ENCODE results near the gene MBD3L1.

MBD3L1 gene

GRCh38 chr19:8832132-8833021, at the start of gene MBD3L1, which contains the start of gene ZNF558:
TSS of gene MBD3L1 (plus strand) at chr19:8832377. CDS start at chr19:8842679, 10,302 bp downstream.
TSS of gene ZNF558 (minus strand) at chr19:8832304. CDS start at chr19:8822659, 9,645 bp downstream.
- DNase-seq, result peak; percentile 95 to 100 (median 99)

DNA sequence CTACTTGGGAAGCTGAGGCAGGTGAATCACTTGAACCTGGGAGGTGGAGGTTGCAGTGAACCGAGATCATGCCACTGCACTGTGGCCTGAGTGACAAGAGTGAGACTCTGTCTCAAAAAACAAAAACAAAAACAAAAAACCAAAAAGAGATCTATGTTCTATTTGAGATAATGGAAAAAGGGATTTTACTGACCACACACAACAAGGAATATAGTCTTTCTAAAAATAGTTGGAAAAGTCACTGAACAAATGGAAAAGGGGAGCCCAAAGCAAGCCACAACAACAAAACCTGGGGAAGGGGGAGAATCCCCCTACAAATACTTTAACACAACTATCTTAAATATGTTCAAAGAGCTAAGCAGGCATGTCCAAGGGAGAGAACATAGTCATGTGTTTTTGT, 37.4 kb upstream of the MBD3L1 start:
- no peak for DNase-seq

DNA sequence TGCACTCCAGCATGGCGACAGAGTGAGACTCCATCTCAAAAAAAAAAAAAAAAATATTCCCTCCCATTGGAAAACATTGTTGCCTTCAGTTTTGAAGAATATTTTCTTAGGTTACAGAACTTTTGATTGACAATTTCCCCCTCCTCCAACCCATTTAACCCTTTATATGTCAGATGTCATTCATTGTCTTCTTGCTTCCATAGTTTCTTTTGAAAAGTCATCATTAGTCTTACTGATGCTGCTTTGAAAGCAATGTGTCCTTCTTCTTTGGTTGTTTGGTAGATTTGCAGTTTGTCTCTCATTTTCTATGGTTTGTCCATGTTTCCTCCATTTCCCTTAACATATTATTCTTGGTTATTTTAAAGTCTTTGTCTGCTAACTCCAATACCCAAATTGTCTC, 25.5 kb upstream of the MBD3L1 start:
- DNase-seq, result no peak

DNA sequence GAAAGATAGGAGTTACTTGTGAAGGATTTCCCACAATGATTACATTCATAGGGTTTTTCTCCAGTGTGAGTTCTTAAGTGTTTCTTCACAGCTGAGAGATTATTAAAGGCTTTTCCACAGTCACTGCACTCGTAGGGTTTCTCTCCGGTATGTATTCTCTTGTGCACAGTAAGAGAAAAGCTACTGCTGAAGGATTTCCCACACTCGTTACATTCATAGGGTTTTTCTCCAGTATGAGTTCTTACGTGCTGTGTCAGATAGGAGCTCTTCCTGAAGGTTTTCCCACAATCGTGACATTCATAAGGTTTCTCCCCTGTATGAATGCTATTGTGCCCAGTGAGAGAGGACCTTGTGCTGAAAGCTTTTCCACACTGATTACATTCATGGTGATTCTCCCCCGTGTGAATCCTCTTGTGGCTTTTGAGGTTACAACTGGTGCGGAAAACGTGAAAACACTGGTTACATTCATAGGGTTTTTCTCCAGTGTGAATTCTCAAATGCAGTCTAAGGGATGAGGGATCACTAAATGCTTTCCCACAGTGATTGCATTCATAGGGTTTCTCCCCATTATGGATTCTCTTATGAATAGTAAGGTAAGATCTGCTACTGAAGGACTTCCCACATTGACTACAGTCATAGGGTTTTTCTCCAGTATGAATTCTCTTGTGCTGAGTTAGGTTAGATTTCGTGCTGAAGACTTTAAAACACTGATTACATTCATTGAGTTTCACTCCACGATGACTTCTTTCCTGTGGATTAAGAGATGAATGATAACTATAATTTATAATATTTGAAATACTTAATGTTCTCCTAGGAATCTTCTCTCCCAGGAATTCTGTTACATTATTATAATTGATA, 20.6 kb upstream of the MBD3L1 start:
- no peak for DNase-seq

- no peak for DNase-seq
Observed at GRCh38 chr19:8814176-8814575, 18.0 kb upstream of the MBD3L1 start.

- no peak for DNase-seq
Observed at GRCh38 chr19:8815780-8816179, 16.4 kb upstream of the MBD3L1 start.

- DNase-seq, result no peak
Observed at GRCh38 chr19:8820234-8820633, 11.9 kb upstream of the MBD3L1 start.

- DNase-seq, result no peak
Observed at GRCh38 chr19:8821748-8822241, 10.4 kb upstream of the MBD3L1 start.

GRCh38 chr19:8826371-8826770, 5.8 kb upstream of the MBD3L1 start:
- DNase-seq, result no peak

- no peak for DNase-seq
Observed at GRCh38 chr19:8827277-8827676, 4.9 kb upstream of the MBD3L1 start.

- no peak for DNase-seq
Observed at GRCh38 chr19:8831373-8831772, 804 bp upstream of the MBD3L1 start.

DNA sequence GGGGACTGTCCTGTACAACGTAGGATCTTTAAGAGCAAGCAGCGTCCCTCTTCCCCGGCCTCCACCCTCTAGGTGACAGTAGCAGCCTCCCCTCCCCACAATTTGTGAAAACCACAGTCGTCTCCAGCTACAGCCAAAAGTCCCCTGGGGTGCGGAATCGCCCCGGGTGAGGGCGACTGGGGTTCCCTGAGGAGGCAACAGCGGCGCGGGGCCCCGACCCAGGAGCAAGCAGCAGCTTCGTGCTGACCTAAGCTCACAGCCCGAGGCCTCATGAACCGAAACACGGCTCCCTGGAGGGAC, 395 bp upstream of the MBD3L1 start:
- DNase-seq, result peak in 5 of 51 donors; percentile 21 to 63 (median 45)

DNA sequence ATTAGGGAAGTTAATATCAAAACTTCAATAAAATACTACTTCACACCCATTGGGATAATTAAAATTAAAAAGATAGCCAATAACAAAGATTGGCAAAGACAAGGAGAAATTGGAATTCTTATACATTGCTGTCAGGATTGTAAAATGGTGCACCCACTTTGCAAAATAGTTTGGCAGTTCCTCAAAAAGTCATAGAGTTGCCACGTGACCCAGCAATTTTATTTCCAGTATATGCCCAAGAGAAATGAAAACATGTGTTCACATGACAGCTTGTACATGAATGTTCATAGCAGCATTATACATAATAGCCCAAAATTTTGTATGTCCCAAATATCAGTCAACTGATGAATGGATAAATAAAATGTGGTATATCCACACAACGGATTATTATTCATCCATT, 3.3 kb downstream of the MBD3L1 start:
- no peak for DNase-seq

DNA sequence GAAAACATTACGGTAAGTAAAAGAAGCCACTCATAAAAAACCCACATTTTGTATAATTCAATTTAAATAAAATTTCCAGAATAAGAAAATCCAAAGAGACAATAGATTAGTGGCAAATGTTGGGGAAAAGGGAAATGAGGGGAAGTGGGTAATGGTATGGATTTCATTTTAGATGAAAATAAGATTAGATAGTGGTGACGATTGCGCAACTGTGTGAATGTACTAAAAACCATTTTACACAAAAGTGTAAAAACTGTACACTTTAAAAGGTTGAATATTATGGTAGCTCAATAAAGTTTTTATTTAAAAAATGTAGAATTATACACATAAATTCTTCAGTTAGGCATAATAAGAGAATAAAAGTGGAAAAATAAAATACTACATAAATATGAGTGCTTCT, 3.7 kb downstream of the MBD3L1 start:
- no peak for DNase-seq

GRCh38 chr19:8840708-8841107, 8.5 kb downstream of the MBD3L1 start:
- no peak for DNase-seq

DNA sequence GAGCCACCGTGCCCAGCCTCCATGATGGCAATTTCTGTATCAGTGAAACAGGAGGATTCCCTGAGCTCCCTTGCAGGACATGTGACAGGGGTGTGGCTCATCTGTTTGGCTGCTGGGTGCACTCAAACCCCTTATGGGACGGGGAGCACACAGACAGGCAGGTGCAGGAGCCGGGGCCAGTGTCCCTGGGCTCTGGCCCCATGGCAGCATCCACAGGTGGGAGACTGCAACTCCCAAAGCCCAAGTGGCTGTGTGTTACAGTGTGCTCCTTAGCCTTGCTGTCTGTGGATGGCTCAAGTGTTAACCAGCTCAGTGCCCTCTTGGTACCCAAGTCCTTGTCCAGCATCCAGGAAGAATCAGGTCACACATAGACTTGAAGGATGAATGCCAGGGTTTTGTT, 14.6 kb downstream of the MBD3L1 start:
- DNase-seq, result no peak

GRCh38 chr19:8849232-8849631, 17.1 kb downstream of the MBD3L1 start:
- no peak for DNase-seq

- DNase-seq, result no peak
Observed at GRCh38 chr19:8850488-8850887, 18.3 kb downstream of the MBD3L1 start.

DNA sequence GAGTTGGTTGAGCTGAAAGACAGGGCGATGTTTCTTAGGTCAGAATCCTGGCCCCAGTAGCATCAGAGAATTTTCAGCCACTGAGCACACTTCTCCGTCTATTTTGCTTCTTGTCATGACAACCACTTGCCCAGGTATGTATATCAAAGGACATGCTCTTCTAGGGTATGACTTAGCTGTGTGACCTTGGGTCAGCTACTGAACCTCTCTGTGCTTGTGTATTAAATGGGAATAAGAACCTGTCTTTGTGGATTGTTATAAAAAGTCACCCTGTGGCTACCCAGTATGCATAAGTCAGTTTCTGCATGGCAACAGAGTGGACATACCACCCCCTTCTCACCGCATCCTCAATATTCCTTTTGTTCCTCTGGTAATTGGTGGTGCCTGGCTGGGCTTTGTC, 26.1 kb downstream of the MBD3L1 start:
- DNase-seq, result no peak

GRCh38 chr19:8866344-8866743, 34.2 kb downstream of the MBD3L1 start:
- no peak for DNase-seq

- DNase-seq, result no peak
Observed at GRCh38 chr19:8877854-8878705, 45.9 kb downstream of the MBD3L1 start.
